Epithelial cell of proximal tubule (primary cell): ENCODE measurements around the gene C1QTNF1. TPM values are rescaled to one million over a fixed set of nuclear protein-coding genes. Genes with fewer than 3 reads are reported as not detected.

Experiments
- DNase-seq: peaks from one replicate; pipeline ENCODE4 v3.0.0-alpha.2; 2011; ENCODE audit warnings: low read depth
- H3K4me3 ChIP-seq: 2 replicates; pipeline ENCODE4 v1.5.1; 2011; ENCODE audit warnings: low read depth, mild to moderate bottlenecking, low read length
- CTCF ChIP-seq: conservative IDR thresholded peaks from 2 replicates; pipeline ENCODE4 v1.5.1; 2012; ENCODE audit warnings: low read depth, mild to moderate bottlenecking, low read length
- total RNA-seq: library from RNA; depleted of rRNA; stranded (reverse); fragments of >200 nt; gene quantifications from 2 replicates; pipeline ENCODE4 v1.2.3, GENCODE V29; 2015

C1QTNF1 gene
- total RNA-seq, 1 donor from 2014 or later = 2.1 TPM

GRCh38 chr17:79023180-79023705, 726 bp upstream of the C1QTNF1 start:
- no peak for DNase-seq
- TF ChIP-seq CTCF = no peak
- no peak overlapping the region for H3K4me3 ChIP-seq

- peak overlapping the region; percentile 65 for H3K4me3 ChIP-seq
- no peak for TF ChIP-seq CTCF
- DNase-seq = no peak
Measured at GRCh38 chr17:79024901-79025737, 1.1 kb downstream of the C1QTNF1 start.

- no peak for TF ChIP-seq CTCF
- no peak for DNase-seq
- no peak overlapping the region for H3K4me3 ChIP-seq
Measured at GRCh38 chr17:79026376-79027273, 2.7 kb downstream of the C1QTNF1 start.

- no peak for DNase-seq
- H3K4me3 ChIP-seq = no peak overlapping the region
- no peak for TF ChIP-seq CTCF
Measured at GRCh38 chr17:79027274-79027924, 3.4 kb downstream of the C1QTNF1 start.

GRCh38 chr17:79027925-79028491, 4.0 kb downstream of the C1QTNF1 start:
- no peak for TF ChIP-seq CTCF

More at GRCh38 chr17:79027925-79028491, 4.0 kb downstream of the C1QTNF1 start:
- no peak overlapping the region for H3K4me3 ChIP-seq
- DNase-seq = no peak
